ENCODE measurements around the gene STN1. TPM values are rescaled to one million over a fixed set of nuclear protein-coding genes. Genes with fewer than 3 reads are reported as not detected.

Gene STN1
- total and polyA plus RNA-seq, 4 experiments from 2014 or later: 30.4 to 111 (median 71.2) TPM

DNA sequence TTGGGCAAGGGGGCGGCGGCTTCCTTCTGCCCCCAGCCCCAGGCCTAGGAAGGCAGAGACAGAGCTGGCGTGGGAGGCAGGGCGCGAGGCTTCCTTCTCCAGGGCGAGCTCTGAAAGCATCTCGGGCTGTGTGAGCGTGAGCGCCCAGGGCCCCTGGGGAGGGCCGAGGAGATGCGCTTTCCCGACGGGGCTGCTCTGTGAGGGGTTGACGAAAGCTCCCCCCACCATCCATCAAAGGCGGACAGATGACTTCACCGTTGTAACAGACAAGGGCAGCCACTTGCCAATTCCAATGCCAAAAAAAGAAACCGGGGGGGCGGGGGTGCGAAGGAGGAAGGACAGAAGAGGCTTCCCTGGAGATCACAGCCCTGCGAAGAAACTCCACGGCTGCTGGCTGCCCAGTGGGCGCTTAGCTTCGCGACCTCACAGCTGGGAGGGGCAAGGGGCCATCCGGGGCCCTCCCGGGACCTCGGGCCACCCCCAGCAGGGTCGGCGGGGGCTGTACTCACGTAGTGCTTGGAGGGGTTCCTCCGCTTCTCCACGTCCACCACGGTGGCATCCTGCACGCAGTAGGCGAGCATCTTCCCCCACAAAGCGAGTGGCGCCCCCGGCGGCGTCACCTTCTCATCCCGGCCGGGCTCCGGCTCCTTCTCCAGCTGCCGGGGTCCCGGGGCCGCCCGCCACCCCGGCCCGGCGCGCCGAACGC, 63.1 kb downstream of the STN1 start:
- peaks cover 8% of the 10 kb centered on the region for H3K27me3 ChIP-seq (ENCODE audit: insufficient read depth, low read length)
- DNase-seq: no peak
- no peaks in the 10 kb centered on the region for H3K36me3 ChIP-seq (ENCODE audit: insufficient read depth, low read length)
- Mint-ChIP-seq H3K9me3 (no peaks in the 10 kb centered on the region), H3K4me3 (peak overlapping the region; percentile 83 to 91 (median 86)), H3K27me3 (peaks cover 17 to 22% of the 10 kb centered on the region in 2 donors), H3K36me3 (peaks cover 0 to 9% of the 10 kb centered on the region in 2 donors), H3K27ac (peak overlapping the region in 3 of 7 donors; percentile 23 to 81 (median 66)), H3K4me1 (peaks cover 8 to 19% (median 14%) of the 10 kb centered on the region in 4 donors)
- peaks cover 18% of the 10 kb centered on the region for H3K4me1 ChIP-seq (ENCODE audit: insufficient read depth, low read length)
- peak overlapping the region in 1 of 2 donors; percentile 51 for H3K4me3 ChIP-seq (ENCODE audit: low read length in 2 of 2)
- no peak overlapping the region for H3K27ac ChIP-seq (ENCODE audit: low read depth, low read length)
- POLR2A ChIA-PET (ENCODE audit: partially characterized antibody): interaction anchor here (0.6 to 2.0 kb wide), 10 partner anchors 9 to 142 kb away, joined by 3 to 7 read pairs (median 4); no protein-coding TSS in a partner anchor
- intact Hi-C loops (cut with micrococcal nuclease): loop anchor here (5.0 to 10.0 kb wide), 3 partner anchors 50 to 250 kb away; no protein-coding TSS in a partner anchor
- no peaks in the 10 kb centered on the region for H3K9me3 ChIP-seq (ENCODE audit: control insufficient read depth in 1 of 2, low read length in 2 of 2)
- CTCF ChIA-PET (ENCODE audit: partially characterized antibody): interaction anchor here (0.6 to 4.4 kb wide), 9 partner anchors 9 to 147 kb away, joined by 3 to 45 read pairs (median 3); no protein-coding TSS in a partner anchor

DNA sequence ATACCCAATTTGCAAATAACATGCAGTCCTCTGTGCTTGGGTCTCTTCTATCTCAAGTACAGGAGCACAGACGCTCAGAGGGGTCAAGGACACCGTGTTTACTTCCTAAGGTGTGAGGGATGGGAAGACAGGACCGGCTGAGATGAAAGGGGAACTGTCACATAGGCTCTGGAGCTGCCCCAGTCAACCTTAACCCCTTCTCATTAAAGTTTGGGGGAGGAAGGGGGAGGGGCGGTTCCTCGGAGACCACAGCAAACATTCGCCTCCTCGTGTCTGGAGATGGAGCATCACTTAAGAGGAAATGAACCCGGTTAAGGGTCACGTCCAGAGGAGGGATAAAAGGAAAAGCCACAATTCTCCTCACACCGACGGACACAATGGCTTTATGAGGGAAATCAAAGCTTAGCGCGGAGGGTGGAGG, 63.7 kb downstream of the STN1 start:
- ChIA-PET CTCF (ENCODE audit: partially characterized antibody) (interaction anchor here (0.6 to 4.4 kb wide), 10 partner anchors 8 to 146 kb away, joined by 3 to 45 read pairs (median 4); no protein-coding TSS in a partner anchor), POLR2A (ENCODE audit: partially characterized antibody) (interaction anchor here (0.6 to 2.0 kb wide), 10 partner anchors 8 to 142 kb away, joined by 3 to 7 read pairs (median 4); no protein-coding TSS in a partner anchor)
- H3K27ac ChIP-seq (ENCODE audit: low read depth, low read length): no peak overlapping the region
- intact Hi-C loops (cut with micrococcal nuclease): loop anchor here (10.0 kb wide), 2 partner anchors 49 to 249 kb away; no protein-coding TSS in a partner anchor
- H3K27me3 ChIP-seq (ENCODE audit: insufficient read depth, low read length): peaks cover 8% of the 10 kb centered on the region
- H3K4me1 ChIP-seq (ENCODE audit: insufficient read depth, low read length): peaks cover 18% of the 10 kb centered on the region
- no peaks in the 10 kb centered on the region for H3K9me3 Mint-ChIP-seq
- peaks cover 0 to 9% of the 10 kb centered on the region in 2 donors for H3K36me3 Mint-ChIP-seq
- peaks cover 8 to 19% (median 14%) of the 10 kb centered on the region in 4 donors for H3K4me1 Mint-ChIP-seq
- no peaks in the 10 kb centered on the region for H3K9me3 ChIP-seq (ENCODE audit: control insufficient read depth in 1 of 2, low read length in 2 of 2)
- no peaks in the 10 kb centered on the region for H3K36me3 ChIP-seq (ENCODE audit: insufficient read depth, low read length)
- no peak for DNase-seq
- H3K27ac Mint-ChIP-seq: peak overlapping the region in 3 of 7 donors; percentile 23 to 66 (median 55)
- peaks cover 17 to 22% of the 10 kb centered on the region in 2 donors for H3K27me3 Mint-ChIP-seq
- H3K4me3 ChIP-seq (ENCODE audit: low read length in 2 of 2): peak overlapping the region in 1 of 2 donors; percentile 51
- H3K4me3 Mint-ChIP-seq: peak overlapping the region; percentile 83 to 91 (median 86)

GRCh38 chr10:103853428-103854264, 64.3 kb downstream of the STN1 start:
- no peak overlapping the region for H3K4me3 ChIP-seq (ENCODE audit: low read length in 2 of 2)
- peaks cover 18% of the 10 kb centered on the region for H3K4me1 ChIP-seq (ENCODE audit: insufficient read depth, low read length)
- H3K27me3 ChIP-seq (ENCODE audit: insufficient read depth, low read length): peaks cover 8% of the 10 kb centered on the region
- H3K9me3 Mint-ChIP-seq: no peaks in the 10 kb centered on the region
- peaks cover 8 to 20% (median 14%) of the 10 kb centered on the region in 4 donors for H3K4me1 Mint-ChIP-seq
- no peaks in the 10 kb centered on the region for H3K9me3 ChIP-seq (ENCODE audit: control insufficient read depth in 1 of 2, low read length in 2 of 2)
- ChIA-PET POLR2A (ENCODE audit: partially characterized antibody) (interaction anchor here (1.0 to 2.0 kb wide), 3 partner anchors 90 to 139 kb away, joined by 3 to 5 read pairs (median 4); no protein-coding TSS in a partner anchor), CTCF (ENCODE audit: partially characterized antibody) (interaction anchor here (0.9 to 4.4 kb wide), 8 partner anchors 7 to 168 kb away, joined by 3 to 45 read pairs (median 7); no protein-coding TSS in a partner anchor)
- no peaks in the 10 kb centered on the region for H3K36me3 ChIP-seq (ENCODE audit: insufficient read depth, low read length)
- H3K27ac ChIP-seq (ENCODE audit: low read depth, low read length): no peak overlapping the region
- peaks cover 17 to 22% of the 10 kb centered on the region in 2 donors for H3K27me3 Mint-ChIP-seq
- peak overlapping the region; percentile 83 to 91 (median 86) for H3K4me3 Mint-ChIP-seq
- intact Hi-C loops (cut with micrococcal nuclease): loop anchor here (10.0 kb wide), 2 partner anchors 49 to 249 kb away; no protein-coding TSS in a partner anchor
- H3K36me3 Mint-ChIP-seq: peaks cover 0 to 9% of the 10 kb centered on the region in 2 donors
- no peak for DNase-seq
- peak overlapping the region in 2 of 7 donors; percentile 23 to 55 for H3K27ac Mint-ChIP-seq

- Mint-ChIP-seq H3K4me3 (no peak overlapping the region), H3K4me1 (peaks cover 8 to 25% (median 16%) of the 10 kb centered on the region in 4 donors), H3K27ac (no peak overlapping the region), H3K27me3 (peaks cover 17 to 22% of the 10 kb centered on the region in 2 donors), H3K9me3 (no peaks in the 10 kb centered on the region), H3K36me3 (peaks cover 0 to 9% of the 10 kb centered on the region in 2 donors)
- Histone ChIP-seq H3K27ac (ENCODE audit: low read depth, low read length) (no peak overlapping the region), H3K4me3 (ENCODE audit: low read length in 2 of 2) (no peak overlapping the region), H3K36me3 (ENCODE audit: insufficient read depth, low read length) (no peaks in the 10 kb centered on the region), H3K27me3 (ENCODE audit: insufficient read depth, low read length) (peaks cover 8% of the 10 kb centered on the region), H3K9me3 (ENCODE audit: control insufficient read depth in 1 of 2, low read length in 2 of 2) (no peaks in the 10 kb centered on the region), H3K4me1 (ENCODE audit: insufficient read depth, low read length) (peaks cover 21% of the 10 kb centered on the region)
- DNase-seq: no peak
- ChIA-PET CTCF (ENCODE audit: partially characterized antibody) (interaction anchor here (0.8 to 4.4 kb wide), 6 partner anchors 37 to 167 kb away, joined by 3 to 45 read pairs (median 6); no protein-coding TSS in a partner anchor), POLR2A (ENCODE audit: partially characterized antibody) (no interaction called here)
- intact Hi-C loops (cut with micrococcal nuclease): loop anchor here (10.0 kb wide), 2 partner anchors 48 to 248 kb away; no protein-coding TSS in a partner anchor
Measured at GRCh38 chr10:103852856-103853255, 65.1 kb downstream of the STN1 start.

- Mint-ChIP-seq H3K27ac (no peak overlapping the region), H3K9me3 (no peaks in the 10 kb centered on the region), H3K36me3 (peaks cover 0 to 8% of the 10 kb centered on the region in 2 donors), H3K4me1 (peaks cover 8 to 25% (median 16%) of the 10 kb centered on the region in 4 donors), H3K27me3 (peaks cover 15 to 22% of the 10 kb centered on the region in 2 donors), H3K4me3 (no peak overlapping the region)
- ChIA-PET CTCF (ENCODE audit: partially characterized antibody) (interaction anchor here (0.8 to 4.4 kb wide), 4 partner anchors 38 to 166 kb away, joined by 4 to 45 read pairs (median 6); no protein-coding TSS in a partner anchor), POLR2A (ENCODE audit: partially characterized antibody) (no interaction called here)
- Histone ChIP-seq H3K36me3 (ENCODE audit: insufficient read depth, low read length) (no peaks in the 10 kb centered on the region), H3K27ac (ENCODE audit: low read depth, low read length) (no peak overlapping the region), H3K4me1 (ENCODE audit: insufficient read depth, low read length) (peaks cover 23% of the 10 kb centered on the region), H3K4me3 (ENCODE audit: low read length in 2 of 2) (no peak overlapping the region), H3K9me3 (ENCODE audit: control insufficient read depth in 1 of 2, low read length in 2 of 2) (no peaks in the 10 kb centered on the region), H3K27me3 (ENCODE audit: insufficient read depth, low read length) (peaks cover 8% of the 10 kb centered on the region)
- intact Hi-C loops (cut with micrococcal nuclease): loop anchor here (10.0 kb wide), 2 partner anchors 47 to 247 kb away; no protein-coding TSS in a partner anchor
- DNase-seq: no peak
Measured at GRCh38 chr10:103852189-103852711, 65.7 kb downstream of the STN1 start.

DNA sequence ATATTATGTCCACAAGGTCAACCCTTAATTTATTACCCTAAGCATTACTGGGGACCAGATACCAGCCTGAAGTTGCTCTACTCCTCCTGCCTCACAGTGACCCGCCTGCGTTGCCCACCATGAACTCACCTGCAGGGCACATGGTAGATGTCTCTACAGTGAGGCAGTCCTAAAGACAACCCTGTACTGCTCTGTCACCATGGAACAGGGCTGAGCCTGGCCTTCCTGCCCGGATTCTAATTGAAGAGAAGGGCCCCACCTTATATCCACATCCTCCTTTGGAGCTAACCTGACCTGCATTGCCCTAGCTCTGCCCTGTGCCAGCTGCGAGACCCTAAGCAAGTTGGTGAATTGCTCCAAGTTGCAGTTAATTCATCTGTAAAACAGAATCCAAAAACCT, 66.7 kb downstream of the STN1 start:
- Mint-ChIP-seq H3K4me3 (no peak overlapping the region), H3K4me1 (peaks cover 15 to 30% (median 22%) of the 10 kb centered on the region in 4 donors), H3K27me3 (peaks cover 13 to 15% of the 10 kb centered on the region in 2 donors), H3K36me3 (no peaks in the 10 kb centered on the region), H3K27ac (no peak overlapping the region), H3K9me3 (no peaks in the 10 kb centered on the region)
- Histone ChIP-seq H3K27me3 (ENCODE audit: insufficient read depth, low read length) (peaks cover 4% of the 10 kb centered on the region), H3K4me1 (ENCODE audit: insufficient read depth, low read length) (peaks cover 32% of the 10 kb centered on the region), H3K36me3 (ENCODE audit: insufficient read depth, low read length) (no peaks in the 10 kb centered on the region), H3K27ac (ENCODE audit: low read depth, low read length) (no peak overlapping the region), H3K4me3 (ENCODE audit: low read length in 2 of 2) (no peak overlapping the region), H3K9me3 (ENCODE audit: control insufficient read depth in 1 of 2, low read length in 2 of 2) (no peaks in the 10 kb centered on the region)
- intact Hi-C loops (cut with micrococcal nuclease): loop anchor here (10.0 kb wide), 2 partner anchors 46 to 246 kb away; no protein-coding TSS in a partner anchor
- ChIA-PET POLR2A (ENCODE audit: partially characterized antibody) (interaction anchor here (0.6 to 0.9 kb wide), 2 partner anchors 100 to 140 kb away, joined by 3 read pairs; no protein-coding TSS in a partner anchor), CTCF (ENCODE audit: partially characterized antibody) (interaction anchor here (4.4 kb wide), 1 partner anchor 138 kb away, joined by 45 read pairs; no protein-coding TSS in a partner anchor)
- no peak for DNase-seq

Data from CD4-positive, alpha-beta memory T cell (primary cell).